Measurements from ENCODE around the gene DSCAM.

- no peak for TF ChIP-seq CTCF (IDR thresholded peaks at IDR 0.05)
- no peak for TF ChIP-seq EZH2 (IDR thresholded peaks at IDR 0.05; ENCODE audit: borderline replicate concordance, insufficient read depth, low read depth, low read length, poor library complexity, severe bottlenecking)
Measured at GRCh38 chr21:40337981-40338380, 509.0 kb downstream of the DSCAM start.
